ENCODE data around the gene CHMP3.

DNA sequence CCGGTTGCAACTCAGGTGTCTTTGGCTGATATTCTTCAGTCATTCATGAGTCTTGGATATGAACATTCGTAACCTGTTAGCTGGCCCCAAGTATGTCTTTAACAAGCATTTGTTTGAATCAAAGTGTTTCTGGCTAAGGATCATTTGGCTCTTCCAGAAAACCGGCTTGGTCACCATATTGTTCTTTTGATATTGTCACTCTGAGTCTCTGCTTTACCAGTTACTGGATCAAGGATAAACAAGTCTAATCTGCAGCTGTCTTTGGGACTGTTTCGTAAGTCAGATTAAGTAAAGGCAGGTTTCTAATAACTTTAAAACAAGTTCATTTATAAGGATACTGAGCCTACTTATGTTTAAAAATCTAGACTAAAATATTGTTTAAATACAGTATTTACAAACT is 73.0 kb downstream of the CHMP3 start:
- TF ChIP-seq POLR2A (IDR thresholded peaks at IDR 0.05), result no peak
- no peak for TF ChIP-seq POLR2AphosphoS5 (IDR thresholded peaks at IDR 0.05)
- TF ChIP-seq, protein P1, sequence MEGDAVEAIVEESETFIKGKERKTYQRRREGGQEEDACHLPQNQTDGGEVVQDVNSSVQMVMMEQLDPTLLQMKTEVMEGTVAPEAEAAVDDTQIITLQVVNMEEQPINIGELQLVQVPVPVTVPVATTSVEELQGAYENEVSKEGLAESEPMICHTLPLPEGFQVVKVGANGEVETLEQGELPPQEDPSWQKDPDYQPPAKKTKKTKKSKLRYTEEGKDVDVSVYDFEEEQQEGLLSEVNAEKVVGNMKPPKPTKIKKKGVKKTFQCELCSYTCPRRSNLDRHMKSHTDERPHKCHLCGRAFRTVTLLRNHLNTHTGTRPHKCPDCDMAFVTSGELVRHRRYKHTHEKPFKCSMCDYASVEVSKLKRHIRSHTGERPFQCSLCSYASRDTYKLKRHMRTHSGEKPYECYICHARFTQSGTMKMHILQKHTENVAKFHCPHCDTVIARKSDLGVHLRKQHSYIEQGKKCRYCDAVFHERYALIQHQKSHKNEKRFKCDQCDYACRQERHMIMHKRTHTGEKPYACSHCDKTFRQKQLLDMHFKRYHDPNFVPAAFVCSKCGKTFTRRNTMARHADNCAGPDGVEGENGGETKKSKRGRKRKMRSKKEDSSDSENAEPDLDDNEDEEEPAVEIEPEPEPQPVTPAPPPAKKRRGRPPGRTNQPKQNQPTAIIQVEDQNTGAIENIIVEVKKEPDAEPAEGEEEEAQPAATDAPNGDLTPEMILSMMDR (IDR thresholded peaks at IDR 0.05), result no peak
- no peak for TF ChIP-seq EP300 (IDR thresholded peaks at IDR 0.05)

Measured in gastroesophageal sphincter (tissue), 3 donors.